ENCODE measurements around the gene FOXJ3.

Gene FOXJ3

GRCh38 chr1:42167611-42168390 is 167.2 kb downstream of the FOXJ3 start:
- DNase-seq (ENCODE audit: low spot score) = no peak

- DNase-seq (ENCODE audit: low spot score) = peak; percentile 91
These were observed 169.4 kb downstream of the FOXJ3 start for GRCh38 chr1:42165511-42166210.

- no peak for DNase-seq (ENCODE audit: low spot score)
These were observed 170.2 kb downstream of the FOXJ3 start, which contains the start of gene GUCA2A for GRCh38 chr1:42164551-42165420. Gene GUCA2A (minus strand): TSS chr1:42164745. CDS start chr1:42164712, 33 bp downstream.

GRCh38 chr1:42163536-42164503 is 171.2 kb downstream of the FOXJ3 start:
- DNase-seq (ENCODE audit: low spot score) = no peak

- DNase-seq (ENCODE audit: low spot score) = no peak
These were observed 171.9 kb downstream of the FOXJ3 start for GRCh38 chr1:42163114-42163513.

GRCh38 chr1:42162181-42162580 is 172.9 kb downstream of the FOXJ3 start:
- no peak for DNase-seq (ENCODE audit: low spot score)

- no peak for DNase-seq (ENCODE audit: low spot score)
These were observed 176.8 kb downstream of the FOXJ3 start for GRCh38 chr1:42158189-42158588.

- no peak for DNase-seq (ENCODE audit: low spot score)
These were observed 177.4 kb downstream of the FOXJ3 start for GRCh38 chr1:42157667-42158066.

- DNase-seq (ENCODE audit: low spot score) = no peak
These were observed 179.7 kb downstream of the FOXJ3 start for GRCh38 chr1:42155362-42155761.

GRCh38 chr1:42154685-42155084 is 180.3 kb downstream of the FOXJ3 start:
- no peak for DNase-seq (ENCODE audit: low spot score)

- DNase-seq (ENCODE audit: low spot score) = no peak
These were observed 181.4 kb downstream of the FOXJ3 start for GRCh38 chr1:42153624-42154023.

GRCh38 chr1:42152907-42153600 is 182.0 kb downstream of the FOXJ3 start, which contains the start of gene GUCA2B:
Gene GUCA2B (plus strand): TSS chr1:42153410. CDS start chr1:42153451, 41 bp downstream.
- no peak for DNase-seq (ENCODE audit: low spot score)

GRCh38 chr1:42152119-42152518 is 182.9 kb downstream of the FOXJ3 start:
- DNase-seq (ENCODE audit: low spot score) = peak; percentile 53

- no peak for DNase-seq (ENCODE audit: low spot score)
These were observed 184.4 kb downstream of the FOXJ3 start for GRCh38 chr1:42150651-42151050.

- no peak for DNase-seq (ENCODE audit: low spot score)
These were observed 186.9 kb downstream of the FOXJ3 start for GRCh38 chr1:42148166-42148565.

GRCh38 chr1:42146626-42147320 is 188.3 kb downstream of the FOXJ3 start:
- DNase-seq (ENCODE audit: low spot score) = peak; percentile 79

GRCh38 chr1:42145764-42146625 is 189.0 kb downstream of the FOXJ3 start:
- DNase-seq (ENCODE audit: low spot score) = no peak

- no peak for DNase-seq (ENCODE audit: low spot score)
These were observed 189.7 kb downstream of the FOXJ3 start for GRCh38 chr1:42145389-42145716.

Measured in kidney tubule cell (primary cell).